NOMO-1 treated with DMSO at 0.1 percent for 48 hours (cell line): ENCODE measurements around the gene TNFSF18.

Experiments
- DNase-seq: peaks from one replicate; lab custom pipeline; 2025; ENCODE audit not compliant: unreplicated experiment; lab: John Stamatoyannopoulos, UW

Gene TNFSF18

GRCh38 chr1:173039626-173040025, 11.1 kb downstream of the TNFSF18 start:
- no peak for DNase-seq

GRCh38 chr1:173038875-173039554, 11.7 kb downstream of the TNFSF18 start:
- DNase-seq: peak; percentile 87

GRCh38 chr1:173024543-173024942, 26.2 kb downstream of the TNFSF18 start:
- DNase-seq: no peak

- DNase-seq: no peak
Measured at GRCh38 chr1:173023343-173023742, 27.4 kb downstream of the TNFSF18 start.

GRCh38 chr1:173020138-173020750, 30.5 kb downstream of the TNFSF18 start:
- peak; percentile 89 for DNase-seq

- peak; percentile 67 for DNase-seq
Measured at GRCh38 chr1:173017792-173018191, 32.9 kb downstream of the TNFSF18 start.

- DNase-seq: no peak
Measured at GRCh38 chr1:173016419-173016818, 34.3 kb downstream of the TNFSF18 start.

- peak; percentile 81 for DNase-seq
Measured at GRCh38 chr1:173015629-173016028, 35.1 kb downstream of the TNFSF18 start.

GRCh38 chr1:173014160-173014559, 36.6 kb downstream of the TNFSF18 start:
- DNase-seq: peak; percentile 35

- no peak for DNase-seq
Measured at GRCh38 chr1:173012126-173012525, 38.6 kb downstream of the TNFSF18 start.

- peak; percentile 61 for DNase-seq
Measured at GRCh38 chr1:173009597-173009996, 41.1 kb downstream of the TNFSF18 start.

- no peak for DNase-seq
Measured at GRCh38 chr1:173005196-173005864, 45.4 kb downstream of the TNFSF18 start.

GRCh38 chr1:173002891-173003838, 47.6 kb downstream of the TNFSF18 start:
- no peak for DNase-seq

GRCh38 chr1:172999349-172999748, 51.4 kb downstream of the TNFSF18 start:
- no peak for DNase-seq

- DNase-seq: no peak
Measured at GRCh38 chr1:172997941-172998361, 52.8 kb downstream of the TNFSF18 start.

- no peak for DNase-seq
Measured at GRCh38 chr1:172993640-172994039, 57.1 kb downstream of the TNFSF18 start.

- peak; percentile 51 for DNase-seq
Measured at GRCh38 chr1:172991674-172992400, 58.9 kb downstream of the TNFSF18 start.

GRCh38 chr1:172990598-172991215, 60.0 kb downstream of the TNFSF18 start:
- no peak for DNase-seq
